ENCODE data around the gene MTAP.

Gene MTAP

DNA sequence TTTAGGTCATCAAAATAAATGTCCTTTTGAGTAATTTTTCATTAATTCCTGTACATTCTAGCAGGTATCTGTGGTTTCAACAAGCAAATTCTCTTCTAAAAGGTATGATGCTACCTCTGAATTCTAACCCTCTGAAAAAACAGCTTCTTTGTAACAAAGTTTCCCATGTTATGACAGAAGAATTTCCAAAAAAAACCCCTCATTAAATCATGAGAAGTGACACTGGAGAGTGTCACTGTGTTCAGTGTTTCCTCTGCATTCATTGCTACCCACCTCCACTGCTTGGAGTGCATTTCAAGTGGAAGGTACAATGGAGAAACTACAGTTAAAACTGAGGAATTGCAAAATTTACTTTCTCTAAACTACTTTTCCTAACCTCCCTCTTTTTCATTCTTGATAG is 181.7 kb downstream of the MTAP start:
- TF ChIP-seq CTCF (IDR thresholded peaks at IDR 0.05; ENCODE audit: insufficient read depth, low read length) (no peak), POLR2AphosphoS5 (IDR thresholded peaks at IDR 0.05; ENCODE audit: low read depth) (no peak), REST (IDR thresholded peaks at IDR 0.05; ENCODE audit: insufficient replicate concordance, low read depth) (no peak)
- H3K4me3 ChIP-seq (replicated peaks; ENCODE audit: insufficient read depth, low read length): no peak overlapping the region
- H3K27ac ChIP-seq (replicated peaks): peak overlapping the region; percentile 90
- DNase-seq (ENCODE audit: low read depth in 1 of 2, low spot score in 1 of 2): no peak
- H3K27me3 ChIP-seq (ENCODE audit: insufficient read depth, poor library complexity, severe bottlenecking): no peaks in the 10 kb centered on the region

GRCh38 chr9:21985964-21986667 is 183.7 kb downstream of the MTAP start:
- H3K4me3 ChIP-seq (replicated peaks; ENCODE audit: insufficient read depth, low read length): no peak overlapping the region
- DNase-seq (ENCODE audit: low read depth in 1 of 2, low spot score in 1 of 2): no peak

More at GRCh38 chr9:21985964-21986667, 183.7 kb downstream of the MTAP start:
- H3K27ac ChIP-seq (replicated peaks): no peak overlapping the region; the same call in 1 of the 2 replicates
- no peaks in the 10 kb centered on the region for H3K27me3 ChIP-seq (ENCODE audit: insufficient read depth, poor library complexity, severe bottlenecking)
- TF ChIP-seq SPI1 (IDR thresholded peaks at IDR 0.05; ENCODE audit: borderline replicate concordance, low read depth) (no peak), GABPA (IDR thresholded peaks at IDR 0.05; ENCODE audit: low read depth) (no peak), POLR2AphosphoS5 (IDR thresholded peaks at IDR 0.05; ENCODE audit: low read depth) (no peak), CTCF (IDR thresholded peaks at IDR 0.05; ENCODE audit: insufficient read depth, low read length) (no peak), REST (IDR thresholded peaks at IDR 0.05; ENCODE audit: insufficient replicate concordance, low read depth) (no peak)

Measured in HL-60 (cell line).